ENCODE data around the gene USP7.

DNA sequence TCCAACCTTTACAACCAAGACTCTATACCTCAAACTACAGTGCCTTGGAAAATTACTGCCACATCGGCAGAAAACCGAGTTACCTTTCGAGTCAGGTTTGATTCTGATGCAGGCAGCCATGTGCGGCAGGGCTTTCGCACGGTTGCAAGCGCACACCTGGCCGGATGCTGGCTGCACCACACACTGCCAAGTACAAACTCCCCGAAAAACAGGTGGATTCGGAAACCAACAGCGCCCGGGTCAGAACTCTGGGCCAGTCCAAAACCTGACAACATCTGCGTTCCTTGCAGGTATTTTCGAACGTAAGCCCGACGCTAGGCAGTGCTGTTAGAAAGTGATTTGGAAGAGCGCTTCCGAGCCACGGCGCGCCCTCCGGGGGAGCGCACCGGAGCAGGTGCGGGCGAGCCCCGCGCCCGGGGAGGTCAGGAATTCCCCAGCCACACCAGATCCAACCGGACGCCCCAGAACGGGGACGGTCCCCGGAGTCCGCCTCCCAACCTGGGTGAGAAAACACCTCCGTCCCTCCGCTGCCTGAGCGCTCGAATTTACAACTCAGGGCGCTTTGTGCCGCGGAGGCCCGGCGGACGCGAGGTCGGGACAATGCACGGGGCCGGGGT is 1.2 kb downstream of the USP7 start:
- TF ChIP-seq CTCF (optimal IDR thresholded peaks at IDR 0.05 in 1 of 3, IDR thresholded peaks at IDR 0.05 in 1 of 3, conservative IDR thresholded peaks at IDR 0.05 in 1 of 3; ENCODE audit: extremely low read depth in 1 of 3, insufficient read depth in 2 of 3, low read length in 3 of 3) (no peak), EZH2 (IDR thresholded peaks at IDR 0.05; ENCODE audit: low read length) (no peak)
